GM12873 (cell line): Measurements from ENCODE around the gene ZFP36L1.

Experiments
- TF ChIP-seq, protein P1 (sequence below): IDR thresholded peaks from 2 replicates; pipeline ENCODE4 v1.5.1; 2012; ENCODE audit warnings: low read depth, mild to moderate bottlenecking, moderate library complexity, low read length, control low read depth; ENCODE audit not compliant: insufficient read depth; ENCODE audit errors: missing control alignments

The ZFP36L1 gene, protein sequence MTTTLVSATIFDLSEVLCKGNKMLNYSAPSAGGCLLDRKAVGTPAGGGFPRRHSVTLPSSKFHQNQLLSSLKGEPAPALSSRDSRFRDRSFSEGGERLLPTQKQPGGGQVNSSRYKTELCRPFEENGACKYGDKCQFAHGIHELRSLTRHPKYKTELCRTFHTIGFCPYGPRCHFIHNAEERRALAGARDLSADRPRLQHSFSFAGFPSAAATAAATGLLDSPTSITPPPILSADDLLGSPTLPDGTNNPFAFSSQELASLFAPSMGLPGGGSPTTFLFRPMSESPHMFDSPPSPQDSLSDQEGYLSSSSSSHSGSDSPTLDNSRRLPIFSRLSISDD

DNA sequence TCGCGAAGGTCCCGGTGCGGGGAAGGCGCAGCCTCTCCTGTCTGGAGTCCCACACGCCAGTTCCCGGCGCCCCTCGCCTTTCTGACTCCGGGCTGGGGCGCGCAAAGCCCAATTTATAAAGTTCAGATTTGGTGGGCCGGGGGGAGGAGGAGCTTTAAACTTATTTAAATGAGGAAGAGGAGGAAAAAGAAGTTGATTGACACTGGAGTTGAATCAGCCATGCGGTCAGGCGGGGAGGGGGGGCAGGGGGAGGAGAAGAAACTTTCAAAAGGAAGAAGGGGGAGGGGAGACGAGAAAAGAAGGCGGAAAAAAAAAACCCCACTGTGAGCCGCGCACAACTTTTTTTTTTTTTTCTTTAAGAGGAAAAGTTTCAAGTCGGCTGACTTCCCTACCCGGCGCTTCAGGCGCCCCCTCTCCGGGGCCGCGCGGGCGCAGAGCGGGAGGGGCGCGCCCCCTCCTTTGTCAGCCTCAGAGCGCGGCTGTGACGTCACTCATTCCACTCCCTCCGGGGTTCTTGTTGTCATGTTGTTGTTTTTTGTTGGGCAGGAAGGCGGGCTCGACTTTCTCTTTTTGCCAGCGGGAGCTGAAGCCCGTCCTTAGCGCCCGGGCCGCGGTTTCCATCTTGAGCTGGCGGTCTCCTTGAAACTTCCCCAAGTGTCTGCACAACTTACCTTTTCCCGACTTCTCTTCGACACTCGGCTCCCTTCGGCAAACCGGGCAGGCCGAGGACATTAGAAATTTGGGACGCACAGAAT is at the start of gene ZFP36L1:
ZFP36L1 (minus strand) TSS at position 89 of the 755 bp plus-strand sequence. CDS start 129 bp downstream, outside the sequence.
- TF ChIP-seq, protein P1, sequence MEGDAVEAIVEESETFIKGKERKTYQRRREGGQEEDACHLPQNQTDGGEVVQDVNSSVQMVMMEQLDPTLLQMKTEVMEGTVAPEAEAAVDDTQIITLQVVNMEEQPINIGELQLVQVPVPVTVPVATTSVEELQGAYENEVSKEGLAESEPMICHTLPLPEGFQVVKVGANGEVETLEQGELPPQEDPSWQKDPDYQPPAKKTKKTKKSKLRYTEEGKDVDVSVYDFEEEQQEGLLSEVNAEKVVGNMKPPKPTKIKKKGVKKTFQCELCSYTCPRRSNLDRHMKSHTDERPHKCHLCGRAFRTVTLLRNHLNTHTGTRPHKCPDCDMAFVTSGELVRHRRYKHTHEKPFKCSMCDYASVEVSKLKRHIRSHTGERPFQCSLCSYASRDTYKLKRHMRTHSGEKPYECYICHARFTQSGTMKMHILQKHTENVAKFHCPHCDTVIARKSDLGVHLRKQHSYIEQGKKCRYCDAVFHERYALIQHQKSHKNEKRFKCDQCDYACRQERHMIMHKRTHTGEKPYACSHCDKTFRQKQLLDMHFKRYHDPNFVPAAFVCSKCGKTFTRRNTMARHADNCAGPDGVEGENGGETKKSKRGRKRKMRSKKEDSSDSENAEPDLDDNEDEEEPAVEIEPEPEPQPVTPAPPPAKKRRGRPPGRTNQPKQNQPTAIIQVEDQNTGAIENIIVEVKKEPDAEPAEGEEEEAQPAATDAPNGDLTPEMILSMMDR: no peak

DNA sequence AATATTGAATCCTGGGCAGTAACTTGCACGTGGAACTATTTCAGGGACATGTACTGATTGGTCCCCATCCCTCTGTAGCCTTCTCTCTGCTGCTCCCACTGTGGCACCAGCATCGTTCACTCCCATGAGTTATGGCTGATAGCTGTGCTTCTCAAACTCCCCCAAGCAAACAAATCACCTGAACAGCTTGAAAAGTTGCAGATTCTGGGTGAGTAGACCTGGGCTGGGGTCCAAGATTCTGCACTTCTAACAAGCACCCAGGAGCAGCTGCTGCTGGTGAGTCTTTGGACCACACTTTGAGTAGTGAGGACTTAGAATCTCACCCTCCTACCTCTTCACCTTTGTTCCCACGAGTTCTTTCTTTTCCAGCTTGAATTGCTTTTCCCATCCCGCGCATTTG is 49.4 kb upstream of the ZFP36L1 start:
- TF ChIP-seq, protein P1: no peak

DNA sequence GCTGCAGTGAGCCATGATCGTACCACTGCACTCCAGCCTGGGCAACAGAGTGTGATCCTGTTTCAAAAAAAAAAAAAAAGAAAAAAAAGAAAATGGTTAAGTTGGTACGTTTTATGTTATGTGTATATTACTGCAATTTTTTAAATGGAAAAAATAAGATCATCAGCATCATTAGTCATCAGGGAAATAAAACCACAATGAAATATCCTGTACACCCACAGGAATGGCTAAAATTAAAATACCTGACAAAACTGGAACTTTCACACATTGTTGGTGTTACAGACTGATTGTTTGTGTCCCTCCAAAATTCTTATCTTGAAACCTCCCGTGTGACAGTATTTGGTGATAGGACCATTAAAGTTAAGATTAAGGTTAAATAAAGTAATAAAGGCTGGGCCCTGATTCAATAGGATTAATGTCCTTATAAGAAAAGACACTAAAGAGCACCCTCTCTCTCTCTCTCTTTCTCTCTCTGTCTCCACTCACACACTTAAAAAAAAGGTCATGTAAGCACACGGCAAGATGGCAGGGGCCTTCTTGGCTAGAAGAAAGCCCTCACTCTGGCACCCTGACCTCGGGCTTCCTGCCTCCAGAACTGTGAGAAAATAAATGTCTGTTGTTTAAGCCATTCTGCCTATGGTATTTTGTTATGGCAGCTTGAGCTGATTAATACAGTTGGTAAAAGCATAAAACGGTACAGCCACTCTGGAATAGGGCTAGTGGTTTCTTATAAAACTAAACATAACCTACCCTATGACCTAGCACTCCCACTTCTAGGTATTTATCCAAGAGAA is 48.3 kb upstream of the ZFP36L1 start:
- TF ChIP-seq, protein P1: no peak

DNA sequence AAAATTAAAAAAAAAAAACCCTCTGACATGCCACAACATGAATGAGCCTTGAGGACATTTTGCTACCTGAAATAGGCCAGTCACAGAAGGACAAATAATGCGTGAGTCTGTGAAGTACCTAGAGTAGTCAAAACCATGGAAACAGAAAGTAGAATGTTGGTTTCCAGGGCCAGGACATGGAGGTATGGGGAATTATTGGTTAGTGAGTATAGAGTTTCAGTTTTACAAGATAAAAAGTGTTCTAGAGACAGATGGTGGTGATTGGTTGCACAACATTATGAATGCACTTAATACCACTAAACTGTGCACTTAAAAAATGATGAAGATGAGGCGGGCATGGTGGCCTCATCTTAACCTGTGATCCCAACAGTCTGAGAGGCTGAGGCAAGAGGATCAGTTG is 47.6 kb upstream of the ZFP36L1 start:
- TF ChIP-seq, protein P1: no peak

DNA sequence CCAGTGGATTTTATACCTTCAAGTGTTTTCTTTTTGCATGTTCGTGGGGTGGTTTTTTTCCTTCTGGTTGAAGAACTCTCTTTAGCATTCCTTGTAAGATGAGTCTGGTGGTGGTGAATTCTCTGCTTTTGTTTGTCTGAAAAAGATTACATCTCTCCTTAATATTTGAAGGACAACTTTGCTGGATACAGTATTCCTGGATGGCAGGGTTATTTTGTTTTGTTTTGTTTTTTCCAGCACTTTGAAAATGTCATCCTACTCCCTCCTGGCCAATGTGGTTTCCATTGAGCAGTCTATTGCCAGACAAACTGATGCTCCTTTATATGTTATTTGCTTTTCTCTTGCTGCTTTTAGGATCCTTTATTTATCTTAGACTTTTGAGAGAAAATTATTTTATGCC is 43.2 kb upstream of the ZFP36L1 start:
- TF ChIP-seq, protein P1: no peak

DNA sequence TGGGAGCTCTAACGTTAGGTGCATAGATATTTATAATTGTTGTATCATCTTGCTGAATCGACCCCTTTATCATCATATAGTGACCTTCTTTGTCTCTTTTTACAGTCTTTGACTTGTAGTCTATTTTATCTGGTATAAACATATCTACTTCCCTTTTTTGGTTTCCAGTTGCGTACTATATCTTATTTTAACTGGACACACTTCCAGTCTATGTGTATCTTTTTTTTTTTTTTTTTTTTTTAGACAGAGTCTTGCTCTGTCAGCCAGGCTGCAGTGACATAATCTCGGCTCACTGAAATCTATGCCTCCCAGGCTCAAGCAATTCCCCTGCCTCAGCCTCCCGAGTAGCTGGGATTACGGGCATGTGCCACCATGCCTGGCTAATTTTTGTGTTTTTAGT is 41.9 kb upstream of the ZFP36L1 start:
- TF ChIP-seq, protein P1: no peak

DNA sequence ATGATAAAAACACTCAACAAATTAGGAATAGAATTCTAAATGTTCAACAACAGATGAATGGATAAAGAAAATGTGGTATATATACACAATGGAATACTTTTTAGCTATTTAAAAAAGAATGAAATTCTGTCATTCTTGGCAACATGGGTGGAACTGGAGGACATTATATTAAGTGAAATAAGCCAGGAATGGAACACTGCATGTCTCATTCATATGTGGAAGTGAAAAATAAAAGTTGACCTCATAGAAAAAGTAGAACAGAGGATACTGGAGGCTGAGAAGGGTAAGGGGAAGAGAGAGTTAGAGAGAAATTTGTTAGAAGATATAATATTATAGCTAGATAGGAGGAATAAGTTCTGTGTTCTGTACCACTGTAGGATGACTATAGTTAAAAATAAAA is 35.8 kb upstream of the ZFP36L1 start:
- TF ChIP-seq, protein P1: no peak
